Tibial nerve (tissue), 4 donors: ENCODE results near the gene HOMER2.

Experiments
- EP300 ChIP-seq, 2 donors: sonication (generic); formaldehyde crosslinking; IDR thresholded peaks; one replicate each; pipeline ENCODE4 v1.6.1; 2017; ENCODE audit warnings: antibody characterized with exemption in 2 of 2, mild to moderate bottlenecking in 1 of 2
- POLR2A ChIP-seq, 2 donors: fragments of 450-650 bp; IDR thresholded peaks; one replicate each; pipeline ENCODE4 v1.6.1; 2017; ENCODE audit warnings: antibody characterized with exemption in 2 of 2, mild to moderate bottlenecking in 2 of 2, moderate library complexity in 2 of 2
- TF ChIP-seq, protein P1 (sequence below), 5 experiments: fragments of 200-600 bp in 3 of 5; fragments of 450-650 bp in 2 of 5; sonication (generic) in 3 of 5; IDR thresholded peaks; one replicate each; pipeline ENCODE4 v1.5.1; 2016 to 2019; ENCODE audit warnings: antibody characterized with exemption in 5 of 5, mild to moderate bottlenecking in 3 of 5, moderate library complexity in 2 of 5

DNA sequence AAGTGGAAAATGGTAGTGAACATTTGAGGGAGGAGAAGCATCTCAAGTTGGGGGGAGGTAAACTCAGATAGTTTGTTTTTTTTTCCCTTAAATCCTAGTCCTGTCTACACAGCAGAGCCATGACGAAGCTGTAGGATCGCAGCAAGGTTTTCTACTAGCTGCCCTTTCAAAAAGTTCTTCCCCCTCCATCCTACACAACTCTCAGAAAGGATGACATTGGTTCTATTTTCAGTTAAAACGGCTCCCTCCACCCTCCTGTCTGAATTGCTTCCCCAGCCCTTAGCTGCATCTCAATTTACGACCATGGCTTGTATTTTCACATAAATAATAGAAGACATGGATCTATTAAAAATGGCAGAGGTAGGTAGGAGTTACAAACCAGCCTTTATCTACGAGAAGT is 2.2 kb downstream of the HOMER2 start:
- TF ChIP-seq POLR2A (IDR thresholded peaks at IDR 0.05) (no peak), EP300 (IDR thresholded peaks at IDR 0.05) (no peak)
- TF ChIP-seq, protein P1, sequence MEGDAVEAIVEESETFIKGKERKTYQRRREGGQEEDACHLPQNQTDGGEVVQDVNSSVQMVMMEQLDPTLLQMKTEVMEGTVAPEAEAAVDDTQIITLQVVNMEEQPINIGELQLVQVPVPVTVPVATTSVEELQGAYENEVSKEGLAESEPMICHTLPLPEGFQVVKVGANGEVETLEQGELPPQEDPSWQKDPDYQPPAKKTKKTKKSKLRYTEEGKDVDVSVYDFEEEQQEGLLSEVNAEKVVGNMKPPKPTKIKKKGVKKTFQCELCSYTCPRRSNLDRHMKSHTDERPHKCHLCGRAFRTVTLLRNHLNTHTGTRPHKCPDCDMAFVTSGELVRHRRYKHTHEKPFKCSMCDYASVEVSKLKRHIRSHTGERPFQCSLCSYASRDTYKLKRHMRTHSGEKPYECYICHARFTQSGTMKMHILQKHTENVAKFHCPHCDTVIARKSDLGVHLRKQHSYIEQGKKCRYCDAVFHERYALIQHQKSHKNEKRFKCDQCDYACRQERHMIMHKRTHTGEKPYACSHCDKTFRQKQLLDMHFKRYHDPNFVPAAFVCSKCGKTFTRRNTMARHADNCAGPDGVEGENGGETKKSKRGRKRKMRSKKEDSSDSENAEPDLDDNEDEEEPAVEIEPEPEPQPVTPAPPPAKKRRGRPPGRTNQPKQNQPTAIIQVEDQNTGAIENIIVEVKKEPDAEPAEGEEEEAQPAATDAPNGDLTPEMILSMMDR (IDR thresholded peaks at IDR 0.05): no peak
